ENCODE data around the gene CDC42BPB. TPM values are rescaled to one million over a fixed set of nuclear protein-coding genes. Genes with fewer than 3 reads are reported as not detected.

Gene CDC42BPB
- total and polyA plus RNA-seq, 2 of the 13 experiments (the other 11 are each of a cell fraction or from before 2014, with no cell fraction given), result 19.7 to 32.3 TPM

DNA sequence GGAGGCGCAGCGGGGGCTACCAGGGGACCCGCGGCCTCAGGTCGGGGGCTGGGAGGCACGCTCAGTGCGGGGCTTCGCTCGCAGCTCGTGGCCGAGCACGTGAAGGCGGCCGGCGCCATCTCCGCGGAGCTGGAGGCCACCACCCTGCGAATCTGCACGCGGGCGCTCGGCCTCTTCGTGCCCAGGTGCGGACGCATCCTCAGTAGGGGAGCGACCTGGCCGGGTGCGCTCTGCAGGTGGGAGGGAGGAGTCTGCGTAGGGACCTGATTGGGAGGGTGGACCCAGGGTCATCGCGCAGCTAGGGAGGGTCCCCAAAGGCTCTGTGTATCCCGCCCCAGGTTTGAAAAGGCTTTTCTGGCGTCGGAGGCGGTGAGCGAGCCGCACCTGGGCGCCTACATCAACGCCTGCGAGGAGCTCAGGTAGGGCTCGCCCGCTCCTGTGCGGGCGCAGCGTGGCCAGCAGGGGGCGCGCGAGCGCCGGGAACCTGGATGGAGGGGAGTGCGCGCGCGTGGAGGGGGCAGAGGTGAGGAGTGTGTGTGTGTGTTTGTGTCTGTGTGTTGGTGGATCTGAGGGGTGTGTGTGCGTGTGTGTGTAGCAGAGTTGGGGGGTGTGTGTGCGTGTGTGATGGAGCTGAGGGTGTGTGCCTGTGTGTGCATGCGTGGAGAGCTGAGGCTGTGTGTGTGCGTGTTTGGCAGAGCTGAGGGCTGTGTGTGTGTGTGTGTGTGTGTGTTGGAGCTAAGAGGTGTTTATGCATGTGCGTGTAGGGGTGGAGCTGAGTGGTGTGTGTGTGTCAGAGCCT is 47.5 kb upstream of the CDC42BPB start (continued):
- no peak for TF ChIP-seq ZNF225 (CRISPR knock-in tag; IDR thresholded peaks at IDR 0.05)
- TF ChIP-seq ZNF780A (CRISPR knock-in tag; IDR thresholded peaks at IDR 0.05), result peak; percentile 79; the same call in 1 of the 2 replicates
- TF ChIP-seq, protein P1, sequence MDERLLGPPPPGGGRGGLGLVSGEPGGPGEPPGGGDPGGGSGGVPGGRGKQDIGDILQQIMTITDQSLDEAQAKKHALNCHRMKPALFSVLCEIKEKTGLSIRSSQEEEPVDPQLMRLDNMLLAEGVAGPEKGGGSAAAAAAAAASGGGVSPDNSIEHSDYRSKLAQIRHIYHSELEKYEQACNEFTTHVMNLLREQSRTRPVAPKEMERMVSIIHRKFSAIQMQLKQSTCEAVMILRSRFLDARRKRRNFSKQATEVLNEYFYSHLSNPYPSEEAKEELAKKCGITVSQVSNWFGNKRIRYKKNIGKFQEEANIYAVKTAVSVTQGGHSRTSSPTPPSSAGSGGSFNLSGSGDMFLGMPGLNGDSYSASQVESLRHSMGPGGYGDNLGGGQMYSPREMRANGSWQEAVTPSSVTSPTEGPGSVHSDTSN (CRISPR knock-in tag; IDR thresholded peaks at IDR 0.05), result no peak
- 0 out of 2 replicates have a peak, but pooled peaks have one; percentile 75 for TF ChIP-seq ZNF160 (CRISPR knock-in tag; IDR thresholded peaks at IDR 0.05)
- TF ChIP-seq, protein P2, sequence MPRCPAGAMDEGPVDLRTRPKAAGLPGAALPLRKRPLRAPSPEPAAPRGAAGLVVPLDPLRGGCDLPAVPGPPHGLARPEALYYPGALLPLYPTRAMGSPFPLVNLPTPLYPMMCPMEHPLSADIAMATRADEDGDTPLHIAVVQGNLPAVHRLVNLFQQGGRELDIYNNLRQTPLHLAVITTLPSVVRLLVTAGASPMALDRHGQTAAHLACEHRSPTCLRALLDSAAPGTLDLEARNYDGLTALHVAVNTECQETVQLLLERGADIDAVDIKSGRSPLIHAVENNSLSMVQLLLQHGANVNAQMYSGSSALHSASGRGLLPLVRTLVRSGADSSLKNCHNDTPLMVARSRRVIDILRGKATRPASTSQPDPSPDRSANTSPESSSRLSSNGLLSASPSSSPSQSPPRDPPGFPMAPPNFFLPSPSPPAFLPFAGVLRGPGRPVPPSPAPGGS (CRISPR knock-in tag; IDR thresholded peaks at IDR 0.05), result peak; percentile 43; the same call in 1 of the 2 replicates
- TF ChIP-seq, protein P3, sequence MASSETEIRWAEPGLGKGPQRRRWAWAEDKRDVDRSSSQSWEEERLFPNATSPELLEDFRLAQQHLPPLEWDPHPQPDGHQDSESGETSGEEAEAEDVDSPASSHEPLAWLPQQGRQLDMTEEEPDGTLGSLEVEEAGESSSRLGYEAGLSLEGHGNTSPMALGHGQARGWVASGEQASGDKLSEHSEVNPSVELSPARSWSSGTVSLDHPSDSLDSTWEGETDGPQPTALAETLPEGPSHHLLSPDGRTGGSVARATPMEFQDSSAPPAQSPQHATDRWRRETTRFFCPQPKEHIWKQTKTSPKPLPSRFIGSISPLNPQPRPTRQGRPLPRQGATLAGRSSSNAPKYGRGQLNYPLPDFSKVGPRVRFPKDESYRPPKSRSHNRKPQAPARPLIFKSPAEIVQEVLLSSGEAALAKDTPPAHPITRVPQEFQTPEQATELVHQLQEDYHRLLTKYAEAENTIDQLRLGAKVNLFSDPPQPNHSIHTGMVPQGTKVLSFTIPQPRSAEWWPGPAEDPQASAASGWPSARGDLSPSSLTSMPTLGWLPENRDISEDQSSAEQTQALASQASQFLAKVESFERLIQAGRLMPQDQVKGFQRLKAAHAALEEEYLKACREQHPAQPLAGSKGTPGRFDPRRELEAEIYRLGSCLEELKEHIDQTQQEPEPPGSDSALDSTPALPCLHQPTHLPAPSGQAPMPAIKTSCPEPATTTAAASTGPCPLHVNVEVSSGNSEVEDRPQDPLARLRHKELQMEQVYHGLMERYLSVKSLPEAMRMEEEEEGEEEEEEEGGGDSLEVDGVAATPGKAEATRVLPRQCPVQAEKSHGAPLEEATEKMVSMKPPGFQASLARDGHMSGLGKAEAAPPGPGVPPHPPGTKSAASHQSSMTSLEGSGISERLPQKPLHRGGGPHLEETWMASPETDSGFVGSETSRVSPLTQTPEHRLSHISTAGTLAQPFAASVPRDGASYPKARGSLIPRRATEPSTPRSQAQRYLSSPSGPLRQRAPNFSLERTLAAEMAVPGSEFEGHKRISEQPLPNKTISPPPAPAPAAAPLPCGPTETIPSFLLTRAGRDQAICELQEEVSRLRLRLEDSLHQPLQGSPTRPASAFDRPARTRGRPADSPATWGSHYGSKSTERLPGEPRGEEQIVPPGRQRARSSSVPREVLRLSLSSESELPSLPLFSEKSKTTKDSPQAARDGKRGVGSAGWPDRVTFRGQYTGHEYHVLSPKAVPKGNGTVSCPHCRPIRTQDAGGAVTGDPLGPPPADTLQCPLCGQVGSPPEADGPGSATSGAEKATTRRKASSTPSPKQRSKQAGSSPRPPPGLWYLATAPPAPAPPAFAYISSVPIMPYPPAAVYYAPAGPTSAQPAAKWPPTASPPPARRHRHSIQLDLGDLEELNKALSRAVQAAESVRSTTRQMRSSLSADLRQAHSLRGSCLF (CRISPR knock-in tag; IDR thresholded peaks at IDR 0.05; ENCODE audit: borderline replicate concordance), result no peak
- TF ChIP-seq, protein P4, sequence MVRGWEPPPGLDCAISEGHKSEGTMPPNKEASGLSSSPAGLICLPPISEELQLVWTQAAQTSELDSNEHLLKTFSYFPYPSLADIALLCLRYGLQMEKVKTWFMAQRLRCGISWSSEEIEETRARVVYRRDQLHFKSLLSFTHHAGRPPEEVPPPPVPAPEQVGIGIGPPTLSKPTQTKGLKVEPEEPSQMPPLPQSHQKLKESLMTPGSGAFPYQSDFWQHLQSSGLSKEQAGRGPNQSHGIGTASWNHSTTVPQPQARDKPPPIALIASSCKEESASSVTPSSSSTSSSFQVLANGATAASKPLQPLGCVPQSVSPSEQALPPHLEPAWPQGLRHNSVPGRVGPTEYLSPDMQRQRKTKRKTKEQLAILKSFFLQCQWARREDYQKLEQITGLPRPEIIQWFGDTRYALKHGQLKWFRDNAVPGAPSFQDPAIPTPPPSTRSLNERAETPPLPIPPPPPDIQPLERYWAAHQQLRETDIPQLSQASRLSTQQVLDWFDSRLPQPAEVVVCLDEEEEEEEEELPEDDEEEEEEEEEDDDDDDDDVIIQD (CRISPR knock-in tag; IDR thresholded peaks at IDR 0.05; ENCODE audit: low read depth), result no peak; the same call in 1 of the 2 replicates
- TF ChIP-seq, protein P5, sequence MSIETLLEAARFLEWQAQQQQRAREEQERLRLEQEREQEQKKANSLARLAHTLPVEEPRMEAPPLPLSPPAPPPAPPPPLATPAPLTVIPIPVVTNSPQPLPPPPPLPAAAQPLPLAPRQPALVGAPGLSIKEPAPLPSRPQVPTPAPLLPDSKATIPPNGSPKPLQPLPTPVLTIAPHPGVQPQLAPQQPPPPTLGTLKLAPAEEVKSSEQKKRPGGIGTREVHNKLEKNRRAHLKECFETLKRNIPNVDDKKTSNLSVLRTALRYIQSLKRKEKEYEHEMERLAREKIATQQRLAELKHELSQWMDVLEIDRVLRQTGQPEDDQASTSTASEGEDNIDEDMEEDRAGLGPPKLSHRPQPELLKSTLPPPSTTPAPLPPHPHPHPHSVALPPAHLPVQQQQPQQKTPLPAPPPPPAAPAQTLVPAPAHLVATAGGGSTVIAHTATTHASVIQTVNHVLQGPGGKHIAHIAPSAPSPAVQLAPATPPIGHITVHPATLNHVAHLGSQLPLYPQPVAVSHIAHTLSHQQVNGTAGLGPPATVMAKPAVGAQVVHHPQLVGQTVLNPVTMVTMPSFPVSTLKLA (IDR thresholded peaks at IDR 0.05), result peak; percentile 19; the same call in 1 of the 2 replicates
- no peak for TF ChIP-seq ZNF143 (CRISPR knock-in tag; IDR thresholded peaks at IDR 0.05)
- no peak for TF ChIP-seq NFYC (CRISPR knock-in tag; IDR thresholded peaks at IDR 0.05)
- TF ChIP-seq ZMYM3 (CRISPR knock-in tag; IDR thresholded peaks at IDR 0.05), result no peak
- TF ChIP-seq, protein P6, sequence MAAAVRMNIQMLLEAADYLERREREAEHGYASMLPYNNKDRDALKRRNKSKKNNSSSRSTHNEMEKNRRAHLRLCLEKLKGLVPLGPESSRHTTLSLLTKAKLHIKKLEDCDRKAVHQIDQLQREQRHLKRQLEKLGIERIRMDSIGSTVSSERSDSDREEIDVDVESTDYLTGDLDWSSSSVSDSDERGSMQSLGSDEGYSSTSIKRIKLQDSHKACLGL (CRISPR knock-in tag; IDR thresholded peaks at IDR 0.05), result no peak; the same call in none of the 2 replicates
- TF ChIP-seq MYC (CRISPR knock-in tag; IDR thresholded peaks at IDR 0.05; ENCODE audit: borderline replicate concordance), result no peak; the same call in 1 of the 2 replicates
